Peyer's patch (tissue), 4 donors: Measurements from ENCODE around the gene PLOD3. TPM values are rescaled to one million over a fixed set of nuclear protein-coding genes. Genes with fewer than 3 reads are reported as not detected.

ENCODE experiments used
- DNase-seq, 3 donors: peaks; one replicate each; pipeline ENCODE4 v3.0.0-alpha.2; 2017 to 2019
- H3K27ac ChIP-seq, 4 donors: fragments of 200-600 bp; sonication (generic); one replicate each; pipeline ENCODE4 v1.5.1; 2016 to 2019
- H3K27me3 ChIP-seq, 2 donors: fragments of 200-600 bp; sonication (generic); one replicate each; pipeline ENCODE4 v1.5.1; 2019
- H3K36me3 ChIP-seq, 3 donors: fragments of 200-600 bp; sonication (generic); one replicate each; pipeline ENCODE4 v1.5.1; 2016 to 2019
- H3K4me1 ChIP-seq, 4 donors: fragments of 200-600 bp; sonication (generic); one replicate each; pipeline ENCODE4 v1.5.1; 2016 to 2019
- H3K4me3 ChIP-seq, 4 donors: fragments of 200-600 bp; sonication (generic); 1 replicate in 3 of 4; 2 replicates in 1 of 4; pipeline ENCODE4 v1.5.1; 2016 to 2019; ENCODE audit warnings: mild to moderate bottlenecking in 1 of 4
- H3K9me3 ChIP-seq, 4 donors: fragments of 200-600 bp; sonication (generic); one replicate each; pipeline ENCODE4 v1.5.1; 2016 to 2019; ENCODE audit warnings: mild to moderate bottlenecking in 1 of 4
- POLR2A ChIP-seq, 2 donors: fragments of 450-650 bp; IDR thresholded peaks; one replicate each; pipeline ENCODE4 v1.5.1; 2017; ENCODE audit warnings: antibody characterized with exemption in 2 of 2, mild to moderate bottlenecking in 2 of 2, moderate library complexity in 2 of 2
- total RNA-seq, 4 donors: library from RNA; depleted of rRNA; stranded (reverse); fragments of >200 nt; gene quantifications; one replicate each; pipeline ENCODE4 v1.1.0, GENCODE V29; 2016
- TF ChIP-seq, protein P1 (sequence below), 6 experiments: fragments of 450-650 bp in 4 of 6; fragments of 200-600 bp in 2 of 6; sonication (generic) in 1 of 6; IDR thresholded peaks; one replicate each; pipeline ENCODE4 v1.5.1; 2017 to 2019; ENCODE audit warnings: antibody characterized with exemption in 6 of 6, mild to moderate bottlenecking in 3 of 6, moderate library complexity in 1 of 6

The PLOD3 gene
- total RNA-seq, 4 donors from 2014 or later: 62.7 to 103 (median 83.7) TPM

DNA sequence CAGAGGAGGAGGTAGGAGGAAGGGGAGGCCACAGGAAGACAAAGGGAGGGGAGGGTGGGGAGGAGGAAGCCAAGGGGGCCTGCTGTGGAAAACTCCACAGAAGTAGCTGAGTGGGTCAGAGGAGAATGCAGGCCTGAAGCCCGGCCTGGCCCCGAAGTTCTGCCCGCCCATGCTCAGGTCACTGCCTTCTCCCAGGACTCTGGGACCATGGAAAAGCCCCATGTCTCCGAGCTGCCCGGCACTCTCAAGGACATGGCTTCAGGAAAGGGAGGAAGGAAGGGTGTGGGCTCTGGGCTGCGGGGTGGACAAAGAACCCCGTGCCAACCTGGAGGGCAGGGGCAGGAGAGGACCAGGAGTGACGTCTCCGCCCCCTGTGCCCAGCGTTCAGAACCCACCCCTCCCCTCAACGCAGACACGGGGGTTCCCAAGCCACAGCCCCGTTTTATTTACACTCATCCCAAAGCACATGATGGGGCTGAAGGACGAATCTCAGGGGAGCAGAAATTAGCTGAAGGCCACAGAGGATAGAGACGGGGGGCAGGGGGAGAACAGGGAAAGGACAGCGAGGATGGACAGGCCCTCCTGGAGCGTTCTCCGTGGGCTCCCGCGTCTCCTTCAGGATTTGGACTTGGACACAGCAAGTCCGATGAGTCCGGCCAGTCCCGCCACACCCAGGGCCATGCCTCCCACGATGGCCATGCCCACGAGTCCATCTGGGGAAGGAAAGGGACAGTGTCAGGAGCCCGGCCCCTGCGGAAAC is 22.0 kb upstream of the PLOD3 start:
- peak overlapping the region in 2 of 4 donors; percentile 60 for H3K4me3 ChIP-seq
- H3K4me1 ChIP-seq: peaks cover 0 to 41% (median 9%) of the 10 kb centered on the region in 4 donors
- TF ChIP-seq, protein P1, sequence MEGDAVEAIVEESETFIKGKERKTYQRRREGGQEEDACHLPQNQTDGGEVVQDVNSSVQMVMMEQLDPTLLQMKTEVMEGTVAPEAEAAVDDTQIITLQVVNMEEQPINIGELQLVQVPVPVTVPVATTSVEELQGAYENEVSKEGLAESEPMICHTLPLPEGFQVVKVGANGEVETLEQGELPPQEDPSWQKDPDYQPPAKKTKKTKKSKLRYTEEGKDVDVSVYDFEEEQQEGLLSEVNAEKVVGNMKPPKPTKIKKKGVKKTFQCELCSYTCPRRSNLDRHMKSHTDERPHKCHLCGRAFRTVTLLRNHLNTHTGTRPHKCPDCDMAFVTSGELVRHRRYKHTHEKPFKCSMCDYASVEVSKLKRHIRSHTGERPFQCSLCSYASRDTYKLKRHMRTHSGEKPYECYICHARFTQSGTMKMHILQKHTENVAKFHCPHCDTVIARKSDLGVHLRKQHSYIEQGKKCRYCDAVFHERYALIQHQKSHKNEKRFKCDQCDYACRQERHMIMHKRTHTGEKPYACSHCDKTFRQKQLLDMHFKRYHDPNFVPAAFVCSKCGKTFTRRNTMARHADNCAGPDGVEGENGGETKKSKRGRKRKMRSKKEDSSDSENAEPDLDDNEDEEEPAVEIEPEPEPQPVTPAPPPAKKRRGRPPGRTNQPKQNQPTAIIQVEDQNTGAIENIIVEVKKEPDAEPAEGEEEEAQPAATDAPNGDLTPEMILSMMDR (IDR thresholded peaks at IDR 0.05): no peak
- TF ChIP-seq POLR2A (IDR thresholded peaks at IDR 0.05): peak; percentile 61 to 64
- DNase-seq: peak in 2 of 3 donors; percentile 76 to 81
- no peaks in the 10 kb centered on the region for H3K27me3 ChIP-seq
- no peaks in the 10 kb centered on the region for H3K9me3 ChIP-seq
- H3K36me3 ChIP-seq: peaks cover 0 to 15% (median 0%) of the 10 kb centered on the region in 3 donors
- H3K27ac ChIP-seq: peak overlapping the region in 3 of 4 donors; percentile 72 to 100 (median 98)

DNA sequence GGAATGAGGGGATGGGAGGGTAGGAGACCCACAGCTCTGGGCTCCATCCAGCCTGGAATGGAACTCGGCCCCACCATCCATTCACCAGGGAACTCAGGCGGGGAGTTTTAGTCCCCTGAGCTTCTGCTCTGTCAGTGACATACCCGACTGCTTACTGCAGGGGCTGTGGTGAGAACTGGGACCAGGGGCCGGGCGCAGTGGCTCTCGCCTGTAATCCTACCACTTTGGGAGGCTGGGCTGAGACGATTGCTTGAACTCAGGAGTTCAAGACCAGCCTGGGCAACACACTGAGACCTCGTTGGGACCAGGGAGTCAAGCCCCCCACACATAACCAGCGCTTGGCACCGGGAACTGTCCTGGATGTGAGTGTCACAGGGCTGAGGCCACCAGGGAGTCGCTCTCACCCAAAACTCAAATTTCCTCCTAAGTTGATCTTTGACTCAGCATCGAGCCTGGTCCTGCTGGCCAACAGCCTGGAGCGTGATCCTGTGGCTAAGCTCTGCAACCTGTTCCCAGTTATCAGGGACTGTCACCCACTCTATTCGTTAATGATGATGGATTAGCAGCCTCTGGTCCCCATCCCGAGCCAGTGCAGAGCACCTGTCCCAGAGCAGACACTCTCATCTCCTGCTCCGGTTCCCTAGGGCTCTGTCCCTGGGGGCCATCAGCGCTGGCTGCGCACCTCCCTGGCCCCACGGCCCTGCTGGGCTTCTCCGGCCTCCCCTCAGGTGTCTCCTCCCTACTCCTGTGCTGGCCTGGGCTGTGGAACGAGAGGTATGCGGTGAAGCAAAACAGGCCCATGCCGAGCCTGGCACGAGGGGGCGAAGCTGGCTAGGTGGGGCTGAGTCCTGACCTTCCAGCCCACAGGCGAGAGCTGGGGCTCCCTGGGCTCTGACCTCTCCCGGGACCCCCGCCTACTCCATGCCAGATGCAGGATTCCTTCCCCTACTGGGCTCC is 21.1 kb upstream of the PLOD3 start:
- H3K4me1 ChIP-seq: peaks cover 0 to 36% (median 4%) of the 10 kb centered on the region in 4 donors
- DNase-seq: peak in 2 of 3 donors; percentile 56 to 66
- peaks cover 0 to 15% (median 0%) of the 10 kb centered on the region in 3 donors for H3K36me3 ChIP-seq
- TF ChIP-seq POLR2A (IDR thresholded peaks at IDR 0.05): peak; percentile 7 to 59
- TF ChIP-seq, protein P1 (IDR thresholded peaks at IDR 0.05): no peak
- peak overlapping the region in 2 of 4 donors; percentile 60 for H3K4me3 ChIP-seq
- H3K27ac ChIP-seq: peak overlapping the region; percentile 49 to 100 (median 85)
- no peaks in the 10 kb centered on the region for H3K9me3 ChIP-seq
- no peaks in the 10 kb centered on the region for H3K27me3 ChIP-seq

DNA sequence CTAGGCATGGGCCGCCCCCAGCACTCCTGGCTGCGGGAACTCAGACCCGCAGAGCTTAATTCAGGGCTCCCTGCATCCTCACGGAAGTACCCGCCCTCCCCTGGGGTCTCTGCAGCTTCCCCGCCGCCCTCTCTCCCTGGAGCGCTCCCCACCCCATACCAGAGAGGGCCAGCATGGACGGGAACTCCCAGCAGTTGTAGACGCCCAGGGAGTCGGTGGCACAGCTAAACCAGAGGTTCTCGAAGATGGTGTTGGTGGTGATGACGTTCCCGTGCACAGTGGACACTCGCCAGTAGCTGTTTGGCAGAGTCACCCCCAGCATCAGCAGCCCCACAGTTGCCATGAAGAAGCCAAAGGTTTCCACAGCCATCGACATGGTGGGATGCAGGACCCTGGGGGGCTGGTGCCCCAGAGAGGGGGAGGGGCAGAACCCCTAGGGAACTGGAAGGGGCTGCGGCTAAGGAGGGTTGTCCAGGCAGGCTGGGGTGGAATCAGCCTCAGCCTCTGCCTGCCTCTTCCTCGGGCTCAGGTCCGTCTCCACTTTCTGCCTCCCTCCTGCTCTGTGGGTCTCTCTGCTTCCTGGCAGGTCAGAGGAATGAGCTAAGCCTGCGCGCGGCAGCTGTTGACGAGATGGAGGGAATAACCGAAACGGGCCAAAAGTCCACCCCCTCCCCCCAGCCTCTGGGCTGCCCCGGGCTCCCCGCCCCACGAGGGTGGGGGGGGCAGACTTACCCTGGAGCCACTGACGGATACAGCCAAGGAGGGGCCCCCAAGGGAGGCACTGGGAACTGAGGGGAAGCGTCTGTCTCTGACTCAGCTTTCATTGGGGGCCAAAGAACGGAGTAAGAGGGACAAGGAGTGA is 20.1 kb upstream of the PLOD3 start, which contains the start of gene CLDN15:
TSS of gene CLDN15 (minus strand) at position 597 of the 862 bp plus-strand sequence. CDS start at position 376, 221 bp downstream.
- Histone ChIP-seq H3K27ac (peak within 1 kb of the TSS; percentile 49 to 100 (median 85)), H3K9me3 (no peaks in the 10 kb centered on the region), H3K4me1 (peaks cover 0 to 41% (median 2%) of the 10 kb centered on the region in 4 donors), H3K4me3 (peak within 1 kb of the TSS in 3 of 4 donors; percentile 33 to 60 (median 60)), H3K36me3 (peaks cover 0 to 15% (median 0%) of the 10 kb centered on the region in 3 donors), H3K27me3 (no peaks in the 10 kb centered on the region)
- peak in 2 of 3 donors; percentile 93 to 95 for DNase-seq
- TF ChIP-seq, protein P1 (IDR thresholded peaks at IDR 0.05): no peak
- peak; percentile 89 to 92 for TF ChIP-seq POLR2A (IDR thresholded peaks at IDR 0.05)

DNA sequence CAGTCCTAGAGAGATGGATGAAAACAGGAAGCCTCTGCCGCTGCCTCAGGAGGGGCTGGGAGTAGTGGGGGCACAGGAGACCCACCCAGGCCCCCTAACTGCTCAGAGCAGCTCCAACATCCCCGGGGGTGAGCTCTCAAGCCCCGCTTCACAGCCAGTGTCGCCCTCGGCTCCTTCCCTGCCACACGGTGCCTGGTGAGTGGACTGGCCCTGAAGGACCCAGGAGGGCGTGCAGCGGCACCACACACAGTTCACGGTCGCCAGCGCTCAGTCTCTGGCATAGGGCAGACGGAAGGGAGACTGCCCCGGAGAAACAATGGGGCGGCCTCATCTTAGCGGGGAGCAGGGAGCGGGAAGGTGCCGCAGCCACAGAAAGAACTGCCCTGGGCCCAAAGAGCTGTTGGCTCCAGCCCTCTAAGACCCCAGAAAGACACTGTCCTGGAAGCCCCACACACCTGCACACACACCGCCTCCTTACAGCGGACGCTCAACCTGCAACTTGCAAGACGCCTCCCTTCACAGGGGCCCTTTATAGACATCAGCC is 19.0 kb upstream of the PLOD3 start:
- peaks cover 0 to 44% (median 2%) of the 10 kb centered on the region in 4 donors for H3K4me1 ChIP-seq
- H3K4me3 ChIP-seq: peak overlapping the region in 3 of 4 donors; percentile 33 to 60 (median 60)
- TF ChIP-seq, protein P1 (IDR thresholded peaks at IDR 0.05): no peak
- TF ChIP-seq POLR2A (IDR thresholded peaks at IDR 0.05): peak; percentile 9 to 31
- H3K9me3 ChIP-seq: no peaks in the 10 kb centered on the region
- peak overlapping the region in 3 of 4 donors; percentile 72 to 100 (median 98) for H3K27ac ChIP-seq
- no peaks in the 10 kb centered on the region for H3K27me3 ChIP-seq
- H3K36me3 ChIP-seq: peaks cover 0 to 15% (median 0%) of the 10 kb centered on the region in 3 donors
- DNase-seq: peak in 1 of 3 donors; percentile 66
